ENCODE results near the gene HESX1.

The HESX1 gene

DNA sequence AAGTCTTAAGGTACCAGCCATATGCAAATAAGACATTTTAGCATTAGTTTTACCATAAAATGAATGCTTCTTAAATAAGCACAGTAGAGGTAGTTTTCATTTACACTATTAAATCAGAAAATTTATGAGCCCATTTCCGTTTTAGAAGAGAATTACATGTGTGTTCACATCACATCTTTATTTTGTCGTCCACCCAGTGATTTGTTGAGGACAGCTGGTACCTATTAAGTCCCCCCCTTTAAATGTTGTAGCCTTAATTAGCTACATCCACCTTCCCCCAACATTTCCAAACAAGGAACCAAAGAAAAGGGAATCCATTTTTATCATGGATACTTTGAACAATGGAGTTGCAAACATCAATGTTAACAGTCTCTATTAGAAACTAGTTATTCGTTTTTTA lies 41.5 kb downstream of the HESX1 start:
- TF ChIP-seq, protein P1, sequence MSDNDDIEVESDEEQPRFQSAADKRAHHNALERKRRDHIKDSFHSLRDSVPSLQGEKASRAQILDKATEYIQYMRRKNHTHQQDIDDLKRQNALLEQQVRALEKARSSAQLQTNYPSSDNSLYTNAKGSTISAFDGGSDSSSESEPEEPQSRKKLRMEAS (IDR thresholded peaks at IDR 0.05) = no peak
- TF ChIP-seq FOXM1 (IDR thresholded peaks at IDR 0.05; ENCODE audit: borderline replicate concordance, low read depth) = no peak
- no peak for TF ChIP-seq CEBPB (IDR thresholded peaks at IDR 0.05)
- no peak for TF ChIP-seq YY1 (IDR thresholded peaks at IDR 0.05; ENCODE audit: low read depth)
- TF ChIP-seq, protein P2, sequence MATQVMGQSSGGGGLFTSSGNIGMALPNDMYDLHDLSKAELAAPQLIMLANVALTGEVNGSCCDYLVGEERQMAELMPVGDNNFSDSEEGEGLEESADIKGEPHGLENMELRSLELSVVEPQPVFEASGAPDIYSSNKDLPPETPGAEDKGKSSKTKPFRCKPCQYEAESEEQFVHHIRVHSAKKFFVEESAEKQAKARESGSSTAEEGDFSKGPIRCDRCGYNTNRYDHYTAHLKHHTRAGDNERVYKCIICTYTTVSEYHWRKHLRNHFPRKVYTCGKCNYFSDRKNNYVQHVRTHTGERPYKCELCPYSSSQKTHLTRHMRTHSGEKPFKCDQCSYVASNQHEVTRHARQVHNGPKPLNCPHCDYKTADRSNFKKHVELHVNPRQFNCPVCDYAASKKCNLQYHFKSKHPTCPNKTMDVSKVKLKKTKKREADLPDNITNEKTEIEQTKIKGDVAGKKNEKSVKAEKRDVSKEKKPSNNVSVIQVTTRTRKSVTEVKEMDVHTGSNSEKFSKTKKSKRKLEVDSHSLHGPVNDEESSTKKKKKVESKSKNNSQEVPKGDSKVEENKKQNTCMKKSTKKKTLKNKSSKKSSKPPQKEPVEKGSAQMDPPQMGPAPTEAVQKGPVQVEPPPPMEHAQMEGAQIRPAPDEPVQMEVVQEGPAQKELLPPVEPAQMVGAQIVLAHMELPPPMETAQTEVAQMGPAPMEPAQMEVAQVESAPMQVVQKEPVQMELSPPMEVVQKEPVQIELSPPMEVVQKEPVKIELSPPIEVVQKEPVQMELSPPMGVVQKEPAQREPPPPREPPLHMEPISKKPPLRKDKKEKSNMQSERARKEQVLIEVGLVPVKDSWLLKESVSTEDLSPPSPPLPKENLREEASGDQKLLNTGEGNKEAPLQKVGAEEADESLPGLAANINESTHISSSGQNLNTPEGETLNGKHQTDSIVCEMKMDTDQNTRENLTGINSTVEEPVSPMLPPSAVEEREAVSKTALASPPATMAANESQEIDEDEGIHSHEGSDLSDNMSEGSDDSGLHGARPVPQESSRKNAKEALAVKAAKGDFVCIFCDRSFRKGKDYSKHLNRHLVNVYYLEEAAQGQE (IDR thresholded peaks at IDR 0.05; ENCODE audit: low read depth) = no peak
- no peak for TF ChIP-seq USF1 (IDR thresholded peaks at IDR 0.05)
- no peak for TF ChIP-seq TAF1 (IDR thresholded peaks at IDR 0.05; ENCODE audit: low read depth)
- TF ChIP-seq TCF12 (IDR thresholded peaks at IDR 0.05; ENCODE audit: low read depth) = no peak
- no peak for TF ChIP-seq TEAD4 (IDR thresholded peaks at IDR 0.05)
- no peak for TF ChIP-seq NFIC (IDR thresholded peaks at IDR 0.05)
- no peak for TF ChIP-seq CREB1 (IDR thresholded peaks at IDR 0.05; ENCODE audit: low read depth)
- no peak for TF ChIP-seq RAD21 (IDR thresholded peaks at IDR 0.05; ENCODE audit: low read depth)

GRCh38 chr3:57157545-57157944 lies 42.2 kb downstream of the HESX1 start:
- no peak for TF ChIP-seq TEAD4 (IDR thresholded peaks at IDR 0.05)
- TF ChIP-seq, protein P2 (IDR thresholded peaks at IDR 0.05; ENCODE audit: low read depth) = no peak
- no peak for TF ChIP-seq RAD21 (IDR thresholded peaks at IDR 0.05; ENCODE audit: low read depth)
- TF ChIP-seq USF1 (IDR thresholded peaks at IDR 0.05) = no peak
- TF ChIP-seq FOXM1 (IDR thresholded peaks at IDR 0.05; ENCODE audit: borderline replicate concordance, low read depth) = no peak
- no peak for TF ChIP-seq ZBTB7A (IDR thresholded peaks at IDR 0.05; ENCODE audit: low read depth)
- TF ChIP-seq NFIC (IDR thresholded peaks at IDR 0.05) = no peak
- TF ChIP-seq EP300 (IDR thresholded peaks at IDR 0.05; ENCODE audit: borderline replicate concordance) = no peak
- no peak for TF ChIP-seq TAF1 (IDR thresholded peaks at IDR 0.05; ENCODE audit: low read depth)
- no peak for TF ChIP-seq YY1 (IDR thresholded peaks at IDR 0.05; ENCODE audit: low read depth)
- TF ChIP-seq CEBPB (IDR thresholded peaks at IDR 0.05) = no peak
- TF ChIP-seq TCF12 (IDR thresholded peaks at IDR 0.05; ENCODE audit: low read depth) = no peak
- no peak for TF ChIP-seq EGR1 (IDR thresholded peaks at IDR 0.05)
- TF ChIP-seq, protein P1 (IDR thresholded peaks at IDR 0.05) = no peak
- no peak for TF ChIP-seq CREB1 (IDR thresholded peaks at IDR 0.05; ENCODE audit: low read depth)

- no peak for TF ChIP-seq TEAD4 (IDR thresholded peaks at IDR 0.05)
- TF ChIP-seq, protein P1 (IDR thresholded peaks at IDR 0.05) = no peak
- no peak for TF ChIP-seq RAD21 (IDR thresholded peaks at IDR 0.05; ENCODE audit: low read depth)
- no peak for TF ChIP-seq FOXM1 (IDR thresholded peaks at IDR 0.05; ENCODE audit: borderline replicate concordance, low read depth)
- no peak for TF ChIP-seq ZBTB7A (IDR thresholded peaks at IDR 0.05; ENCODE audit: low read depth)
- no peak for TF ChIP-seq TAF1 (IDR thresholded peaks at IDR 0.05; ENCODE audit: low read depth)
- TF ChIP-seq CREB1 (IDR thresholded peaks at IDR 0.05; ENCODE audit: low read depth) = no peak
- TF ChIP-seq EGR1 (IDR thresholded peaks at IDR 0.05) = no peak
- TF ChIP-seq USF1 (IDR thresholded peaks at IDR 0.05) = no peak
- no peak for TF ChIP-seq TCF12 (IDR thresholded peaks at IDR 0.05; ENCODE audit: low read depth)
- TF ChIP-seq YY1 (IDR thresholded peaks at IDR 0.05; ENCODE audit: low read depth) = no peak
- TF ChIP-seq CEBPB (IDR thresholded peaks at IDR 0.05) = no peak
- TF ChIP-seq EP300 (IDR thresholded peaks at IDR 0.05; ENCODE audit: borderline replicate concordance) = no peak
- TF ChIP-seq, protein P2 (IDR thresholded peaks at IDR 0.05; ENCODE audit: low read depth) = no peak
- no peak for TF ChIP-seq NFIC (IDR thresholded peaks at IDR 0.05)
Observed at GRCh38 chr3:57155310-57155643, 44.5 kb downstream of the HESX1 start.
